Measurements from ENCODE around the gene INTS11.

INTS11 gene

GRCh38 chr1:1324084-1324523 lies 356 bp downstream of the INTS11 start:
- no peak for DNase-seq (ENCODE audit: low spot score)
- TF ChIP-seq, protein P1, sequence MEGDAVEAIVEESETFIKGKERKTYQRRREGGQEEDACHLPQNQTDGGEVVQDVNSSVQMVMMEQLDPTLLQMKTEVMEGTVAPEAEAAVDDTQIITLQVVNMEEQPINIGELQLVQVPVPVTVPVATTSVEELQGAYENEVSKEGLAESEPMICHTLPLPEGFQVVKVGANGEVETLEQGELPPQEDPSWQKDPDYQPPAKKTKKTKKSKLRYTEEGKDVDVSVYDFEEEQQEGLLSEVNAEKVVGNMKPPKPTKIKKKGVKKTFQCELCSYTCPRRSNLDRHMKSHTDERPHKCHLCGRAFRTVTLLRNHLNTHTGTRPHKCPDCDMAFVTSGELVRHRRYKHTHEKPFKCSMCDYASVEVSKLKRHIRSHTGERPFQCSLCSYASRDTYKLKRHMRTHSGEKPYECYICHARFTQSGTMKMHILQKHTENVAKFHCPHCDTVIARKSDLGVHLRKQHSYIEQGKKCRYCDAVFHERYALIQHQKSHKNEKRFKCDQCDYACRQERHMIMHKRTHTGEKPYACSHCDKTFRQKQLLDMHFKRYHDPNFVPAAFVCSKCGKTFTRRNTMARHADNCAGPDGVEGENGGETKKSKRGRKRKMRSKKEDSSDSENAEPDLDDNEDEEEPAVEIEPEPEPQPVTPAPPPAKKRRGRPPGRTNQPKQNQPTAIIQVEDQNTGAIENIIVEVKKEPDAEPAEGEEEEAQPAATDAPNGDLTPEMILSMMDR (IDR thresholded peaks at IDR 0.05; ENCODE audit: extremely low read depth, insufficient read depth, missing control alignments) = no peak
- in situ Hi-C loops (cut with MboI; ENCODE audit: low pct_unique_long_range_greater_than_20kb, low sequenced_read_pairs, unreplicated experiment) = no loop called here

DNA sequence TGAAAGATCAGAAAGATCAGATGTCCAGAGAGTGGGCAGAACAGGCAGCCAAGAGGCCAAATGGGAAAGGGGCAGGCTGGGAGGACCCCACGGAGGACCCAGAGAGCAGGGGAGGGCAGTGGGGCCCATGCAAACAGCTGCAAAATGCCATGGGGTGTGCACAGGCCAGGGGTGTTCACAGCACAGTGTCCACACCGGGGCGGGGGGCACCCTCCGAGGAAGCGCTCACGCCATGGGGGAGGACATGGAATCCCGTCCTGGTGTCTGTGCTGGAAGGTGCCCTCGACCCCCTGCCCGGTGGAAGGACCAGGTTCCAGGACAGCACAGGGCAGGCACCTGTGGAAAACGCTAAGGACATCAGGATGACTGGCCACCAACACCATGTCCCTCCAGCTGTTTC lies 1.5 kb downstream of the INTS11 start:
- in situ Hi-C loops (cut with MboI; ENCODE audit: low pct_unique_long_range_greater_than_20kb, low sequenced_read_pairs, unreplicated experiment) = no loop called here
- no peak for DNase-seq (ENCODE audit: low spot score)
- TF ChIP-seq, protein P1 (IDR thresholded peaks at IDR 0.05; ENCODE audit: extremely low read depth, insufficient read depth, missing control alignments) = no peak

DNA sequence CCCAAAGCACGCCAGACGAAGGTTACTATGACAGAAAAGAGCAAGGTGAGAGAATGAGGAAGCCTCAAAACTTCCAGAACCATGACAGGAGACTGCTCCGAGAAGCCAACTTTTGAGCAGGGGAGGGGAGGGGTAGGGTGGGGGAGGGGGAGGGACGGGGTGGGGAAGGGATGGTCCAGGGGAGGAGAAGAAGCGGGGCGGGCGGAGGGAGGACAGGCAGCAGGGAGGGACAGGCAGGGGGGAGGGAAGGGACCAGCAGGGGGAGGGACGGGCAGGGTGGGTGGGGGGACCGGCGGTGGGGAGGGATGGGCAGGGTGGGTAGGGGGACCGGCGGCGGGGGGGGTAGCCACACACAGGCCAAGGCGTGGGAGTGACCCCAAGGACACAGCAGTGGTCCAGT lies 2.0 kb downstream of the INTS11 start:
- DNase-seq (ENCODE audit: low spot score) = no peak
- in situ Hi-C loops (cut with MboI; ENCODE audit: low pct_unique_long_range_greater_than_20kb, low sequenced_read_pairs, unreplicated experiment) = no loop called here
- TF ChIP-seq, protein P1 (IDR thresholded peaks at IDR 0.05; ENCODE audit: extremely low read depth, insufficient read depth, missing control alignments) = no peak

DNA sequence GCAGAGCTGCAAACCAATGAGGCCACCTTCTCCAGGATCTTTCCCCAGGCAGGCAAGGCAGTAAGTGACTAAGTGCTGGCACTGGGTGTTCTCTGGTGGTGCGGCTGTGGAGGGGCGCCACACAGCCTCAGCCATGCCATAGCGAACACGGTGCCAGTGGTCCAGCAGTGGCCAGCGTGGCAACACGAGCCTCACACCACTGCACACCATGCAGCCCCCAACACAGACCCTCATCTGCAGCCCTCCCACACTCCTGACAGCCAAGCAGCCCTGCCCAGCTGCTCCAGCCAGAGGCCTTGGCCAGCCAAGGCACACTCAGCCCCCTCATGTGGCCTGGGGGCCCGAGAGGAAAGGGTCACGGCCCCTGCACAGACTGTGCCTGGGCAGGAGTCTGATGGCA lies 3.0 kb downstream of the INTS11 start:
- in situ Hi-C loops (cut with MboI; ENCODE audit: low pct_unique_long_range_greater_than_20kb, low sequenced_read_pairs, unreplicated experiment) = no loop called here
- DNase-seq (ENCODE audit: low spot score) = no peak

GRCh38 chr1:1320666-1321448 lies 3.6 kb downstream of the INTS11 start:
- no peak for DNase-seq (ENCODE audit: low spot score)
- in situ Hi-C loops (cut with MboI; ENCODE audit: low pct_unique_long_range_greater_than_20kb, low sequenced_read_pairs, unreplicated experiment) = no loop called here
- TF ChIP-seq, protein P1 (IDR thresholded peaks at IDR 0.05; ENCODE audit: extremely low read depth, insufficient read depth, missing control alignments) = no peak

More for the DNA sequence above, 3.0 kb downstream of the INTS11 start:
- TF ChIP-seq, protein P1 (IDR thresholded peaks at IDR 0.05; ENCODE audit: extremely low read depth, insufficient read depth, missing control alignments) = no peak

GRCh38 chr1:1319646-1319941 lies 4.9 kb downstream of the INTS11 start:
- in situ Hi-C loops (cut with MboI; ENCODE audit: low pct_unique_long_range_greater_than_20kb, low sequenced_read_pairs, unreplicated experiment) = no loop called here
- DNase-seq (ENCODE audit: low spot score) = no peak
- TF ChIP-seq, protein P1 (IDR thresholded peaks at IDR 0.05; ENCODE audit: extremely low read depth, insufficient read depth, missing control alignments) = no peak

All from GM13977 (cell line).